Loucy (cell line): ENCODE data around the gene ZNF467.

Source experiments
- H2AFZ ChIP-seq: fragments of 200-600 bp; sonication (generic); 2 replicates; pipeline ENCODE4 v1.6.0; 2016; ENCODE audit warnings: antibody characterized with exemption, mild to moderate bottlenecking, low read length, moderate library complexity
- H3F3A ChIP-seq: fragments of 200-600 bp; 2 replicates; pipeline ENCODE4 v1.6.0; 2016; ENCODE audit warnings: antibody characterized with exemption, low read depth, mild to moderate bottlenecking
- H3K27me3 ChIP-seq: fragments of 200-600 bp; sonication (generic); 2 replicates; pipeline ENCODE4 v1.6.1; 2014; ENCODE audit warnings: low read length, mild to moderate bottlenecking; ENCODE audit not compliant: insufficient read depth, poor library complexity, severe bottlenecking
- H3K36me3 ChIP-seq: fragments of 200-600 bp; sonication (generic); 2 replicates; pipeline ENCODE4 v1.6.1; 2016; ENCODE audit warnings: low read length; ENCODE audit not compliant: insufficient read depth
- H3K4me1 ChIP-seq: fragments of 200-600 bp; sonication (generic); 2 replicates; pipeline ENCODE4 v1.5.1; 2014; ENCODE audit warnings: low read length, mild to moderate bottlenecking; ENCODE audit not compliant: insufficient read depth, poor library complexity, severe bottlenecking
- H3K4me2 ChIP-seq: fragments of 200-600 bp; sonication (generic); 2 replicates; pipeline ENCODE4 v1.6.0; 2014; ENCODE audit warnings: antibody characterized with exemption, low read length, low read depth, mild to moderate bottlenecking; ENCODE audit not compliant: poor library complexity, severe bottlenecking
- H3K4me3 ChIP-seq: fragments of 200-600 bp; sonication (generic); 2 replicates; pipeline ENCODE4 v1.5.1; 2014; ENCODE audit warnings: low read length, mild to moderate bottlenecking, mixed read lengths; ENCODE audit not compliant: poor library complexity, severe bottlenecking
- H3K79me2 ChIP-seq: fragments of 200-600 bp; sonication (generic); 2 replicates; pipeline ENCODE4 v1.6.1; 2014; ENCODE audit warnings: low read length; ENCODE audit not compliant: insufficient read depth
- H3K9ac ChIP-seq: fragments of 200-600 bp; sonication (generic); 2 replicates; pipeline ENCODE4 v1.6.0; 2014; ENCODE audit warnings: mild to moderate bottlenecking, low read depth, low read length, moderate library complexity; ENCODE audit not compliant: poor library complexity, severe bottlenecking
- H3K9me2 ChIP-seq: fragments of 200-600 bp; sonication (generic); replicated peaks from 2 replicates; pipeline ENCODE4 v1.6.1; 2016; ENCODE audit warnings: low read depth, low read length, mixed read lengths
- H3K9me3 ChIP-seq: fragments of 200-600 bp; sonication (generic); 2 replicates; pipeline ENCODE4 v1.6.1; 2014; ENCODE audit warnings: mild to moderate bottlenecking, antibody characterized with exemption, low read length, low read depth; ENCODE audit not compliant: insufficient read depth
- H4K20me1 ChIP-seq: fragments of 200-600 bp; sonication (generic); 2 replicates; pipeline ENCODE4 v1.6.0; 2014; ENCODE audit warnings: antibody characterized with exemption, low read length, mild to moderate bottlenecking; ENCODE audit not compliant: insufficient read depth, poor library complexity, severe bottlenecking
- EZH2phosphoT487 ChIP-seq: fragments of 200-600 bp; IDR thresholded peaks from 2 replicates; pipeline ENCODE4 v1.6.1; 2018; ENCODE audit warnings: antibody characterized with exemption, mild to moderate bottlenecking, moderate library complexity, borderline replicate concordance
- TF ChIP-seq, protein P1 (sequence below): fragments of 200-600 bp; sonication (generic); conservative IDR thresholded peaks from 2 replicates; pipeline ENCODE4 v1.5.1; 2014; ENCODE audit warnings: mild to moderate bottlenecking, antibody characterized with exemption, low read length

ZNF467 gene

DNA sequence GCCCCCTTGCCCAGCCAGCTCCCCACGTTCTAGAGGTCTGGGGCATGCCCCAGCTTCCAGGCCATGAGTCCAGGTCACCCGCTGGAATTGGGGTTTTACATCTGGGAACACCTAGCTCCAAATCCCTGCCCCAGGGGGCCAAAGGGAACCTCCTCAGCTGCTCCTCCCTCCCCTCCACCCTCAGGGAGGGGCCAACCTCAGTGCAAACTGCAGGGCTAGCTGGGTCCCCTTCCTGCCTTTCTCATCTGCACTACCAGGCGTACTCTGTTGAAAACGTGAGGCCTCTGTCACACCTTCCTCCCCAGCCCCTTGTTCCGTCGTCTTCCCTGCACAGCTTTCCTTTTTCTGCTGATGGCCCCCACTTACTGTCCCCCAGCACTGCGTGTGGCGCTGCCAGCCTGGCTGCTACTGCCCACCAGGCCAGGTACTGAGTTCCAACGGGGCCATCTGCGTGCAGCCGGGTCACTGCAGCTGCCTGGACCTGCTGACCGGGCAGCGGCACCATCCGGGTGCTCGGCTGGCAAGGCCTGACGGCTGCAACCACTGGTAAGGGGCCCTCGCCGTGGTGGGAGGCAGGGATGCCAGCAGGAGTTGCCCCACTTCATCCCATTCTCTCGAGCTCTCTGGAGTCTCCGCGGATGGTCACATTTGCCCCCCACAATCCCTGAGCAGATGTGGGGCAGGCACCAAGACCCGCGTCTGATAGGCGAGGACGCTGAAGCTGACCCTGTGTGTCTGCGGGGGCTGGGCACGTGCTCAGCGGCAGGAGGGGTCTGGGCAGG is 40.1 kb upstream of the ZNF467 start:
- Histone ChIP-seq H2AFZ (no peak overlapping the region), H3F3A (no peaks in the 10 kb centered on the region), H3K9me3 (no peaks in the 10 kb centered on the region), H3K36me3 (no peaks in the 10 kb centered on the region), H4K20me1 (no peaks in the 10 kb centered on the region), H3K4me1 (no peaks in the 10 kb centered on the region), H3K79me2 (no peaks in the 10 kb centered on the region), H3K27me3 (no peaks in the 10 kb centered on the region), H3K4me2 (no peak overlapping the region), H3K4me3 (no peak overlapping the region), H3K9ac (no peak overlapping the region), H3K9me2 (no peaks in the 10 kb centered on the region)
- TF ChIP-seq, protein P1, sequence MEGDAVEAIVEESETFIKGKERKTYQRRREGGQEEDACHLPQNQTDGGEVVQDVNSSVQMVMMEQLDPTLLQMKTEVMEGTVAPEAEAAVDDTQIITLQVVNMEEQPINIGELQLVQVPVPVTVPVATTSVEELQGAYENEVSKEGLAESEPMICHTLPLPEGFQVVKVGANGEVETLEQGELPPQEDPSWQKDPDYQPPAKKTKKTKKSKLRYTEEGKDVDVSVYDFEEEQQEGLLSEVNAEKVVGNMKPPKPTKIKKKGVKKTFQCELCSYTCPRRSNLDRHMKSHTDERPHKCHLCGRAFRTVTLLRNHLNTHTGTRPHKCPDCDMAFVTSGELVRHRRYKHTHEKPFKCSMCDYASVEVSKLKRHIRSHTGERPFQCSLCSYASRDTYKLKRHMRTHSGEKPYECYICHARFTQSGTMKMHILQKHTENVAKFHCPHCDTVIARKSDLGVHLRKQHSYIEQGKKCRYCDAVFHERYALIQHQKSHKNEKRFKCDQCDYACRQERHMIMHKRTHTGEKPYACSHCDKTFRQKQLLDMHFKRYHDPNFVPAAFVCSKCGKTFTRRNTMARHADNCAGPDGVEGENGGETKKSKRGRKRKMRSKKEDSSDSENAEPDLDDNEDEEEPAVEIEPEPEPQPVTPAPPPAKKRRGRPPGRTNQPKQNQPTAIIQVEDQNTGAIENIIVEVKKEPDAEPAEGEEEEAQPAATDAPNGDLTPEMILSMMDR: no peak
- TF ChIP-seq EZH2phosphoT487: no peak

DNA sequence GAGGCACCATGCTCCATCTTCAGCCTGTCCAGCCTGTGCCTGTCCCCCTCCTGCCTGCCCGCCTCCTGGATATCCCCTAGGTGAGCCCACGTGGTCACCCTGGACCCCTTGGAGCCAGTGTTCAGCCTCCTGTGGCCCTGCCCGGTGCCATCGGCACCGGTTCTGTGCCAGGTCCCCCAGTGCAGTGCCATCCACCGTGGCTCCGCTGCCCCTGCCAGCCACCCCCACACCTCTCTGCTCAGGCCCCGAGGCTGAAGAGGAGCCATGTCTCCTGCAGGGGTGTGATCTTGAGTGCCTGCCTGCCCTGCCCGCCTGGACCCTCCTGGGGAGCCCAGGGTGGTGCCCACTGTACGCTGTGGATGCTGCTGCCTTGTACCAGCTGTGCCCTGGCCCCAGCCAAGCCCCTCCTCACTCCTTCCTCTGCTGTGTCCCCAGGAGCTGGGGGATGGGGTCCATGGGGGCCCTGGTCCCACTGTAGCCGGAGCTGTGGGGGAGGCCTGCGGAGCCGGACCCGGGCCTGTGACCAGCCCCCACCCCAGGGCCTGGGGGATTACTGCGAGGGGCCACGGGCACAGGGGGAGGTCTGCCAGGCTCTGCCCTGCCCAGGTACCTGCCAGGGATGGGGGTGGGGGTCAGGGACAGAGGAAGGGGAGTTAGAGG is 38.6 kb upstream of the ZNF467 start:
- Histone ChIP-seq H3K4me1 (no peaks in the 10 kb centered on the region), H3K27me3 (no peaks in the 10 kb centered on the region)
- TF ChIP-seq, protein P1: no peak
- TF ChIP-seq EZH2phosphoT487: no peak

DNA sequence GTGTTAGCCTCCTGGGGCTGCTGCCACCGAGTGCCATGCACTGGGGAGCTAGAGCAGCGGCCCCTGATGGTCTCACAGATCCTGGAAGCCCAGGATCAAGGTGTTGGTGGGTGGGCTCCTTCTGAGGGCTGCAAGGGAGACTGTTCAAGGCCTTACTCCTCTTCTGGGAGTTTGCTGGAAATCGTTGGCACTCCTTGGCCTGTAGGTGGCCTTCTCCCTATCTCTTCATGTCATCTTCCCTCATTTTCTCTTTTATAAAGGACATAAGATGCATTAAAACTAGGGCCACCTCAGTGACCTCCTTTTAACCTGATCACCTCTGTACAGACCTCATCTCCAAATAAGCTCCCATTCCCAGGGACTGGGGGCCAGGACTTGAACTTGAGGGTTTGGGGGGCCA is 37.8 kb upstream of the ZNF467 start:
- Histone ChIP-seq H3K9ac (no peak overlapping the region), H3K9me2 (no peaks in the 10 kb centered on the region), H3K4me1 (no peaks in the 10 kb centered on the region), H3K36me3 (no peaks in the 10 kb centered on the region), H3K27me3 (no peaks in the 10 kb centered on the region), H4K20me1 (no peaks in the 10 kb centered on the region), H3F3A (no peaks in the 10 kb centered on the region), H3K79me2 (no peaks in the 10 kb centered on the region), H3K4me3 (no peak overlapping the region), H2AFZ (no peak overlapping the region), H3K4me2 (no peak overlapping the region), H3K9me3 (no peaks in the 10 kb centered on the region)
- TF ChIP-seq, protein P1: peak; percentile 59
- TF ChIP-seq EZH2phosphoT487: no peak

More for the DNA sequence above, 38.6 kb upstream of the ZNF467 start:
- Histone ChIP-seq H3K9me3 (no peaks in the 10 kb centered on the region), H4K20me1 (no peaks in the 10 kb centered on the region), H3K79me2 (no peaks in the 10 kb centered on the region), H3K9ac (no peak overlapping the region), H3K4me3 (no peak overlapping the region), H3K4me2 (no peak overlapping the region), H3K36me3 (no peaks in the 10 kb centered on the region), H3K9me2 (no peaks in the 10 kb centered on the region), H2AFZ (no peak overlapping the region), H3F3A (no peaks in the 10 kb centered on the region)
